SK-N-SH (cell line): ENCODE data around the gene SMAD4. TPM values are rescaled to one million over a fixed set of nuclear protein-coding genes. Genes with fewer than 3 reads are reported as not detected.

Experiments used
- CTCF ChIA-PET: fragments of 300-600, 350-600 bp; formaldehyde crosslinking; extraction: SDS; loops from one replicate; lab custom pipeline; 2021; lab: Yijun Ruan, JAX
- POLR2A ChIA-PET: fragments of 350-600 bp; sonication (Branson Sonifier 250); formaldehyde crosslinking; extraction: SDS; loops from one replicate; lab custom pipeline; 2020; ENCODE audit warnings: antibody characterized with exemption, inconsistent platforms; lab: Yijun Ruan, JAX
- DNase-seq: peaks from one replicate; pipeline ENCODE4 v3.0.0; 2012
- H2AFZ ChIP-seq: fragments of 200-600 bp; sonication (generic); 2 replicates; pipeline ENCODE4 v1.8.1; 2016; ENCODE audit warnings: antibody characterized with exemption, mild to moderate bottlenecking, low read depth
- H3F3A ChIP-seq: fragments of 200-600 bp; sonication (generic); replicated peaks from 2 replicates; pipeline ENCODE3; 2016; ENCODE audit warnings: antibody characterized with exemption, mild to moderate bottlenecking; ENCODE audit not compliant: insufficient read depth
- H3K27ac ChIP-seq, 2 experiments: fragments of 200-500 bp in 1 of 2; fragments of 200-600 bp in 1 of 2; sonication (Bioruptor generic) in 1 of 2; sonication (generic), shearing (Covaris generic) in 1 of 2; 2 replicates each; pipeline versions ENCODE4 v1.5.1 to v1.6.1; 2014 to 2016; ENCODE audit warnings: low read depth in 2 of 2, inconsistent platforms in 1 of 2, low read length in 1 of 2, mild to moderate bottlenecking in 1 of 2, mixed read lengths in 1 of 2
- H3K27me3 ChIP-seq: fragments of 200-600 bp; sonication (generic), shearing (Covaris generic); 2 replicates; pipeline ENCODE4 v1.6.1; 2016; ENCODE audit warnings: mixed run types; ENCODE audit not compliant: insufficient read depth
- H3K36me3 ChIP-seq, 2 experiments: fragments of 200-500 bp in 1 of 2; fragments of 200-600 bp in 1 of 2; sonication (Bioruptor generic) in 1 of 2; sonication (generic) in 1 of 2; replicated peaks in 1 of 2; 2 replicates each; pipeline versions ENCODE3 to v1.5.1; 2014 to 2016; ENCODE audit warnings: low read length in 1 of 2, mild to moderate bottlenecking in 1 of 2; ENCODE audit not compliant: insufficient read depth in 2 of 2, control insufficient read depth in 1 of 2
- H3K4me1 ChIP-seq, 2 experiments: fragments of 200-500 bp in 1 of 2; fragments of 200-600 bp in 1 of 2; sonication (Bioruptor generic) in 1 of 2; sonication (generic), shearing (Covaris generic) in 1 of 2; 2 replicates each; pipeline versions ENCODE4 v1.5.1 to v1.6.1; 2014 to 2016; ENCODE audit warnings: low read depth in 1 of 2, low read length in 1 of 2, mixed run types in 1 of 2; ENCODE audit not compliant: insufficient read depth in 2 of 2, control insufficient read depth in 1 of 2
- H3K4me2 ChIP-seq: fragments of 200-600 bp; sonication (generic), shearing (Covaris generic); 2 replicates; pipeline ENCODE4 v1.6.1; 2017; ENCODE audit warnings: mixed run types
- H3K4me3 ChIP-seq, 2 experiments: fragments of 200-500 bp in 1 of 2; fragments of 200-600 bp in 1 of 2; sonication (Bioruptor generic) in 1 of 2; sonication (generic), shearing (Covaris generic) in 1 of 2; 2 replicates each; pipeline versions ENCODE4 v1.5.1 to v1.8.1; 2014 to 2016; ENCODE audit warnings: low read depth in 2 of 2, inconsistent platforms in 1 of 2, low read length in 1 of 2, mild to moderate bottlenecking in 1 of 2, mixed read lengths in 1 of 2, moderate library complexity in 1 of 2
- H3K79me2 ChIP-seq: fragments of 200-600 bp; sonication (generic); 2 replicates; pipeline ENCODE4 v1.8.1; 2017; ENCODE audit warnings: mild to moderate bottlenecking; ENCODE audit not compliant: insufficient read depth
- H3K9ac ChIP-seq: fragments of 200-600 bp; sonication (generic); 2 replicates; pipeline ENCODE4 v1.6.1; 2017; ENCODE audit warnings: mixed run types
- H3K9me2 ChIP-seq: fragments of 200-600 bp; sonication (generic); 2 replicates; pipeline ENCODE4 v1.6.1; 2017; ENCODE audit warnings: mixed run types
- H3K9me3 ChIP-seq: fragments of 200-600 bp; sonication (generic); 2 replicates; pipeline ENCODE4 v1.6.1; 2017; ENCODE audit warnings: mixed run types, mild to moderate bottlenecking, moderate library complexity
- H4K20me1 ChIP-seq: fragments of 200-600 bp; sonication (generic); 2 replicates; pipeline ENCODE4 v1.6.1; 2017; ENCODE audit warnings: mild to moderate bottlenecking, mixed run types; ENCODE audit not compliant: insufficient read depth
- CHD2 ChIP-seq: fragments of 150-350 bp; IDR thresholded peaks from 2 replicates; pipeline ENCODE4 v1.6.1; 2018; ENCODE audit warnings: low read length; ENCODE audit not compliant: partially characterized antibody
- MEF2A ChIP-seq: IDR thresholded peaks from 2 replicates; pipeline ENCODE4 v1.4.0; 2012; ENCODE audit warnings: low read depth, borderline replicate concordance
- NFIC ChIP-seq: IDR thresholded peaks from 2 replicates; pipeline ENCODE4 v1.4.0; 2012; ENCODE audit warnings: borderline replicate concordance
- NRF1 ChIP-seq: IDR thresholded peaks from 2 replicates; pipeline ENCODE4 v1.6.1; 2012; ENCODE audit warnings: low read depth, mild to moderate bottlenecking, low read length
- POLR2AphosphoS5 ChIP-seq: IDR thresholded peaks from 2 replicates; pipeline ENCODE4 v1.6.1; 2012; ENCODE audit warnings: low read depth, low read length
- RAD21 ChIP-seq: IDR thresholded peaks from 2 replicates; pipeline ENCODE4 v1.6.1; 2012; ENCODE audit warnings: mild to moderate bottlenecking, low read length
- REST ChIP-seq: IDR thresholded peaks from 2 replicates; pipeline ENCODE4 v1.6.1; 2012; ENCODE audit warnings: mild to moderate bottlenecking, low read depth, low read length, moderate library complexity
- RFX5 ChIP-seq: IDR thresholded peaks from 2 replicates; pipeline ENCODE4 v1.6.1; 2012; ENCODE audit warnings: mild to moderate bottlenecking, improper control_type of control experiment, low read length
- SMC3 ChIP-seq: IDR thresholded peaks from 2 replicates; pipeline ENCODE4 v1.6.1; 2012; ENCODE audit warnings: low read depth, low read length, improper control_type of control experiment
- TCF12 ChIP-seq: IDR thresholded peaks from 2 replicates; pipeline ENCODE4 v1.4.0; 2012
- USF1 ChIP-seq: IDR thresholded peaks from 2 replicates; pipeline ENCODE4 v1.4.0; 2012; ENCODE audit warnings: low read depth, borderline replicate concordance
- USF2 ChIP-seq: fragments of 150-350 bp; IDR thresholded peaks from 2 replicates; pipeline ENCODE4 v1.6.1; 2017; ENCODE audit warnings: antibody characterized with exemption, low read length, low read depth, borderline replicate concordance
- YY1 ChIP-seq: IDR thresholded peaks from 2 replicates; pipeline ENCODE4 v1.4.0; 2012; ENCODE audit warnings: low read depth, mild to moderate bottlenecking
- ZBTB33 ChIP-seq: IDR thresholded peaks from 2 replicates; pipeline ENCODE4 v1.4.0; 2012; ENCODE audit warnings: low read depth, borderline replicate concordance
- WGBS: methylation state at CpG from one replicate; pipeline ENCODE4 v1.1.6; 2017; ENCODE audit warnings: low lambda C conversion rate; 5-methylcytosine and 5-hydroxymethylcytosine counted together
- polyA plus RNA-seq, 3 experiments: library from polyadenylated mRNA; depleted of rRNA; stranded (reverse); fragments of >200 nt; gene quantifications; 2 replicates each; pipeline ENCODE4 v1.2.3, GENCODE V29; 2012

SMAD4 gene
- polyA plus RNA-seq, 1 of the 3 experiments (the other 2 are of a cell fraction), result 43.3 TPM

GRCh38 chr18:51107598-51108305 lies 77.7 kb downstream of the SMAD4 start:
- Histone ChIP-seq H3K4me2 (no peak overlapping the region), H3K4me1 (peaks cover 0 to 2% of the 10 kb centered on the region in 2 experiments; a peak in 1 of 4 replicates), H3K9ac (no peak overlapping the region), H2AFZ (no peak overlapping the region), H3K4me3 (no peak overlapping the region), H4K20me1 (no peaks in the 10 kb centered on the region), H3K27ac (no peak overlapping the region), H3K9me2 (no peaks in the 10 kb centered on the region), H3K79me2 (no peaks in the 10 kb centered on the region), H3F3A (no peaks in the 10 kb centered on the region), H3K36me3 (no peaks in the 10 kb centered on the region), H3K27me3 (no peaks in the 10 kb centered on the region), H3K9me3 (no peaks in the 10 kb centered on the region)
- ChIA-PET CTCF (interaction anchor here (0.6 kb wide), 1 partner anchor 289 kb away, joined by 3 read pairs; no protein-coding TSS in a partner anchor), POLR2A (no interaction called here)
- DNase-seq, result no peak
- TF ChIP-seq USF2 (no peak), SMC3 (no peak), ZBTB33 (no peak), POLR2AphosphoS5 (no peak), RAD21 (no peak), REST (no peak), RFX5 (no peak)
- 83% methylated on average over 9 of the region's 9 CpGs for WGBS

GRCh38 chr18:51108330-51108729 lies 78.3 kb downstream of the SMAD4 start:
- 88% methylated on average over 5 of the region's 5 CpGs for WGBS
- Histone ChIP-seq H3K4me2 (no peak overlapping the region), H2AFZ (no peak overlapping the region), H3K9me3 (no peaks in the 10 kb centered on the region), H3K9ac (no peak overlapping the region), H3K9me2 (no peaks in the 10 kb centered on the region), H3K79me2 (no peaks in the 10 kb centered on the region), H3K36me3 (no peaks in the 10 kb centered on the region), H3K4me3 (no peak overlapping the region), H3F3A (no peaks in the 10 kb centered on the region), H3K27me3 (no peaks in the 10 kb centered on the region), H3K4me1 (peaks cover 0 to 2% of the 10 kb centered on the region in 2 experiments; a peak in 1 of 4 replicates), H3K27ac (no peak overlapping the region), H4K20me1 (no peaks in the 10 kb centered on the region)
- POLR2A ChIA-PET, result no interaction called here
- CTCF ChIA-PET, result interaction anchor here (0.6 kb wide), 1 partner anchor 289 kb away, joined by 3 read pairs; no protein-coding TSS in a partner anchor
- TF ChIP-seq SMC3 (no peak), NFIC (no peak), CHD2 (no peak), USF1 (no peak), TCF12 (no peak), NRF1 (no peak), MEF2A (no peak), YY1 (no peak)
- DNase-seq, result no peak
